Measurements from ENCODE around the gene DVL3. TPM values are rescaled to one million over a fixed set of nuclear protein-coding genes. Genes with fewer than 3 reads are reported as not detected.

The DVL3 gene
- total and polyA plus RNA-seq, 10 of the 15 experiments (the other 5 are each of a cell fraction or from before 2014, with no cell fraction given) = 2.2 to 39.7 (median 14.5) TPM

GRCh38 chr3:184143327-184143726, 11.8 kb upstream of the DVL3 start:
- in situ Hi-C loops (cut with MboI) = no loop called here
- DNase-seq (ENCODE audit: low read depth, low spot score) = no peak
- Histone ChIP-seq H4K20me1 (ENCODE audit: control insufficient read depth, insufficient read depth) (no peaks in the 10 kb centered on the region), H3K79me2 (ENCODE audit: control insufficient read depth, insufficient read depth, low read length) (no peaks in the 10 kb centered on the region), H2AFZ (ENCODE audit: control insufficient read depth, low read depth, low read length) (no peak overlapping the region), H3K4me1 (ENCODE audit: control insufficient read depth, insufficient read depth, low read length) (no peaks in the 10 kb centered on the region; the same call in 1 of the 2 replicates), H3K27me3 (replicated peaks in 1 of 2; ENCODE audit: control insufficient read depth in 2 of 2, insufficient read depth in 2 of 2, low read length in 1 of 2) (no peaks in the 10 kb centered on the region), H3K9ac (ENCODE audit: control insufficient read depth, insufficient read depth, low read length) (peak overlapping the region; percentile 7; the same call in 1 of the 2 replicates), H3K9me3 (replicated peaks; ENCODE audit: control insufficient read depth, insufficient read depth, low read length) (no peaks in the 10 kb centered on the region), H3K4me2 (ENCODE audit: control insufficient read depth, insufficient read depth) (no peak overlapping the region), H3K36me3 (ENCODE audit: control insufficient read depth in 2 of 2, insufficient read depth in 2 of 2, low read length in 1 of 2) (peaks cover 27 to 34% of the 10 kb centered on the region in 2 experiments), H3K4me3 (no peak overlapping the region), H3K27ac (ENCODE audit: control insufficient read depth, insufficient read depth) (peak overlapping the region; percentile 37)
- 18% methylated on average over 3 of the region's 3 CpGs for WGBS (ENCODE audit: insufficient coverage, insufficient replicate concordance, low lambda C conversion rate, missing lambda C conversion rate)
- intact Hi-C loops (cut with micrococcal nuclease; ENCODE audit: unreplicated experiment) = no loop called here
- BruUV-seq (replicated peaks) = no TSS peak
- CTCF ChIA-PET = interaction anchor here (0.8 to 1.9 kb wide), 3 partner anchors 85 to 228 kb away, joined by 3 to 5 read pairs (median 4); partner anchors contain the start of gene EEF1AKMT4
- POLR2A ChIA-PET = interaction anchor here (1.1 kb wide), 1 partner anchor 12 kb away, joined by 3 read pairs; no protein-coding TSS in a partner anchor
- RAD21 ChIA-PET (ENCODE audit: unreplicated experiment) = no interaction called here
- no peak for FAIRE-seq
- peak; percentile 88 for ATAC-seq
- SMC1A ChIA-PET (ENCODE audit: uncharacterized antibody, unreplicated experiment) = no interaction called here
- TF ChIP-seq IKZF1 (conservative IDR thresholded peaks at IDR 0.05) (0 out of 2 replicates have a peak, but pooled peaks have one; percentile 11), BRCA1 (IDR thresholded peaks at IDR 0.05; ENCODE audit: low read depth, low read length) (no peak), CREM (IDR thresholded peaks at IDR 0.05; ENCODE audit: low read depth) (0 out of 2 replicates have a peak, but pooled peaks have one; percentile 27), REST (IDR thresholded peaks at IDR 0.05; ENCODE audit: low read depth, low read length) (no peak), NR2C1 (IDR thresholded peaks at IDR 0.05) (no peak), TCF3 (IDR thresholded peaks at IDR 0.05; ENCODE audit: borderline replicate concordance, insufficient read depth, low read depth, low read length) (no peak), NR2F1 (conservative IDR thresholded peaks at IDR 0.05) (no peak), EED (IDR thresholded peaks at IDR 0.05; ENCODE audit: low read depth) (peak; percentile 66; the same call in 1 of the 2 replicates), BCLAF1 (IDR thresholded peaks at IDR 0.05) (no peak), USF2 (IDR thresholded peaks at IDR 0.05; ENCODE audit: borderline replicate concordance, low read depth, low read length) (no peak), ZSCAN29 (IDR thresholded peaks at IDR 0.05) (no peak)
- TF ChIP-seq, protein P1, sequence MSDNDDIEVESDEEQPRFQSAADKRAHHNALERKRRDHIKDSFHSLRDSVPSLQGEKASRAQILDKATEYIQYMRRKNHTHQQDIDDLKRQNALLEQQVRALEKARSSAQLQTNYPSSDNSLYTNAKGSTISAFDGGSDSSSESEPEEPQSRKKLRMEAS (IDR thresholded peaks at IDR 0.05; ENCODE audit: low read depth, low read length) = no peak
- TF ChIP-seq, protein P2, sequence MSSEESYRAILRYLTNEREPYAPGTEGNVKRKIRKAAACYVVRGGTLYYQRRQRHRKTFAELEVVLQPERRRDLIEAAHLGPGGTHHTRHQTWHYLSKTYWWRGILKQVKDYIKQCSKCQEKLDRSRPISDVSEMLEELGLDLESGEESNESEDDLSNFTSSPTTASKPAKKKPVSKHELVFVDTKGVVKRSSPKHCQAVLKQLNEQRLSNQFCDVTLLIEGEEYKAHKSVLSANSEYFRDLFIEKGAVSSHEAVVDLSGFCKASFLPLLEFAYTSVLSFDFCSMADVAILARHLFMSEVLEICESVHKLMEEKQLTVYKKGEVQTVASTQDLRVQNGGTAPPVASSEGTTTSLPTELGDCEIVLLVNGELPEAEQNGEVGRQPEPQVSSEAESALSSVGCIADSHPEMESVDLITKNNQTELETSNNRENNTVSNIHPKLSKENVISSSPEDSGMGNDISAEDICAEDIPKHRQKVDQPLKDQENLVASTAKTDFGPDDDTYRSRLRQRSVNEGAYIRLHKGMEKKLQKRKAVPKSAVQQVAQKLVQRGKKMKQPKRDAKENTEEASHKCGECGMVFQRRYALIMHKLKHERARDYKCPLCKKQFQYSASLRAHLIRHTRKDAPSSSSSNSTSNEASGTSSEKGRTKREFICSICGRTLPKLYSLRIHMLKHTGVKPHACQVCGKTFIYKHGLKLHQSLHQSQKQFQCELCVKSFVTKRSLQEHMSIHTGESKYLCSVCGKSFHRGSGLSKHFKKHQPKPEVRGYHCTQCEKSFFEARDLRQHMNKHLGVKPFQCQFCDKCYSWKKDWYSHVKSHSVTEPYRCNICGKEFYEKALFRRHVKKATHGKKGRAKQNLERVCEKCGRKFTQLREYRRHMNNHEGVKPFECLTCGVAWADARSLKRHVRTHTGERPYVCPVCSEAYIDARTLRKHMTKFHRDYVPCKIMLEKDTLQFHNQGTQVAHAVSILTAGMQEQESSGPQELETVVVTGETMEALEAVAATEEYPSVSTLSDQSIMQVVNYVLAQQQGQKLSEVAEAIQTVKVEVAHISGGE (CRISPR knock-in tag; IDR thresholded peaks at IDR 0.05) = no peak
